Endometrial microvascular endothelial cells (primary cell): ENCODE data around the gene SEMA4D. TPM values are rescaled to one million over a fixed set of nuclear protein-coding genes. Genes with fewer than 3 reads are reported as not detected.

Source experiments
- in situ Hi-C: cut with HindIII; loops from 2 replicates; pipeline ENCODE4 v1.10.0; 2017; ENCODE audit warnings: low sequenced_read_pairs, low pct_unique_long_range_greater_than_20kb; ENCODE audit errors: inconsistent ontology term
- total RNA-seq: library from RNA; depleted of rRNA; stranded (reverse); fragments of >200 nt; gene quantifications from one replicate; pipeline ENCODE4 v1.2.3, GENCODE V29; 2015; ENCODE audit errors: inconsistent ontology term

The SEMA4D gene
- total RNA-seq, 1 donor from 2014 or later: 2.8 TPM

DNA sequence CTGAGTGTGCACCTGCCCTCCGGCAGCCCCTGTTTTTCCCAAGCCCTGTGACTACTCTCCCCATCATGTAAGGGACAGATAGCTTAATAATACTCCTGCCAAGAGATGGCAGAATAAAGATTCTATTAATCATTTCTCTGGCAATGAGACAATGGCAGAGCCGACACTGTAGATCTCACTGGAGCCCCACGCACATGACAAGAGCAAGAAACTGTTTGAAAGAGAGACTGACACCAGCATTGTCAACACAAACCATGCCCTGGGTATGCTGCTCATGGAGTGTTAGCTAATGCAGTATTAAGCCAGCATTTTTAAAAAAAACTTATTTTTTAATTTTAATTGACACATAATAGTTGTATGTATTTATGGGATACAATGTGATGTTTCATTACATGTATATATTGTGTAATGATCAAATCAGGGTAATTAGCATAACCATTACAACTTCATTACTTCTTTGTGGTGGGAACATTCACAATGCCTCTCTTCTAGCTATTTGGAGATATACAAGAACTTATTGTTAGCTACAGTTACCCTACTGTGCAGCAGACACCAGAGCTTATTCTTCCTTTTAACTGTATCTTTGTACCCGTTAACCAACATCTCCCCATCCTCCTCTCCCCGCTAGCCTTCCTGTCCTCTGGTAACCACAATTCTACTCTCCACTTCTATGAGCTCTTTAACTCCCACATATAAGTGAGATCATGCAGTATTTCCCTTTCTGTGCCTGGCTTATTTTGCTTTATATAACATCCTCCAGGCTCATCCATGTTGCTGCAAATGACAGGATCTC lies 31.5 kb upstream of the SEMA4D start:
- in situ Hi-C loops: no loop called here

GRCh38 chr9:89528540-89528939 lies 30.6 kb upstream of the SEMA4D start:
- in situ Hi-C loops: no loop called here

DNA sequence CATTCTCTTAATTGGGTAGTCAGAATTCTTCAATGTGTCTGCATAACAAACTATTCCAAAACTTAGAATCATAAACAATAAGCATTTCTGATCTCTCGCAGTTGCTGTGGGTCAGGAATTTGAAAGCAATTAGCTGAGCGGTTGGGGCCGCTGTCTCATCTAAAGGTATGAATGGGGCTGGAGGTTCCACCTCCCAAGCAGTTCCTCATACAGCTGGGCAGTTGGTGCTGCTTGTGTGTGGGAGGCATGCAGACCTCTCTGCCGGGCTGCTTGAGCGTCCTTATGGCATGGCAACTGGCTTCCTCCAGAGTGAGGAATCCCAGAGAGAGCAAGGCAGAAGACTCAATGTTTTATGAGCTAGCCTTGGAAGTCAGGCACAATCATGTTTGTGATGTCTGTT lies 30.2 kb upstream of the SEMA4D start:
- in situ Hi-C loops: no loop called here

- in situ Hi-C loops: no loop called here
Observed at GRCh38 chr9:89527084-89527483, 29.2 kb upstream of the SEMA4D start.

DNA sequence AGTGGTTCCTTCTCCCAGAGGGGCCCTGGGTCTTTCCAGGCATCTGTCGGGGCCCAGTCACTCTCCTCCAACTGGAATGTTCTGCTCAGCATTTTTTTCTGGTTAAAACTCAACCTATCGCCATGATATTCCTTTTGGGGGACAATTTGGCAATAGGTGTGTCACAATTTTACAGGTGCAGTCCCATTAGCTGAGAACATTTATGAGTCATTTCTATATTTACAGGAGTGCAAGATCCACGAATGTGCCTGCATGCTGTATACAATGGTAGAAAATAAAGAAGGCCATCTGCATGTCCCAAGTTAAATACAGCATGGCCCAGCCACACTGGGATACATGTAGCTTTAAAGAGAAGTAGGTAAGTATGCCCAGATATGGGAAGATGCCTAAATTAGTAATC lies 28.8 kb upstream of the SEMA4D start:
- in situ Hi-C loops: no loop called here

- in situ Hi-C loops: no loop called here
Observed at GRCh38 chr9:89525446-89526374, 27.8 kb upstream of the SEMA4D start.

DNA sequence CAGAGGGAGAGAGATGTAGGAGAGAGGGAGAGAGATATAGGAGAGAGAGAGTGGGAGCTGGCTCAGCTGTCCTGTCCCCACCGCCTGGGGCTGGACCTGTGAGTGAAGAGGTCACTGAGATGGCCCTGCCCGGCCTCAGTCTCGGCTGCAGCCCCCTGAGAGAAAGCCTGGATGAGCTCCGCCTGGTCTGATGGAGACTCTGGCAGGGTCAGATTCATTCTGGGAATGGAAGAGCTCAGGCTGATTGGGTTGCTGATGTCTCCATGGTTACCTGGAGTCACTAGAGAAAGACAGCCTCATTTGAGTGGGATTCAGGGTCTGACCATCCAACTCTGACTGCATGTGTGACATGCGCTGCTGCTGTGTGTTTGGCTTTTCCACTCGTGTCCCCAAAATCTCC lies 27.1 kb upstream of the SEMA4D start:
- in situ Hi-C loops: no loop called here

DNA sequence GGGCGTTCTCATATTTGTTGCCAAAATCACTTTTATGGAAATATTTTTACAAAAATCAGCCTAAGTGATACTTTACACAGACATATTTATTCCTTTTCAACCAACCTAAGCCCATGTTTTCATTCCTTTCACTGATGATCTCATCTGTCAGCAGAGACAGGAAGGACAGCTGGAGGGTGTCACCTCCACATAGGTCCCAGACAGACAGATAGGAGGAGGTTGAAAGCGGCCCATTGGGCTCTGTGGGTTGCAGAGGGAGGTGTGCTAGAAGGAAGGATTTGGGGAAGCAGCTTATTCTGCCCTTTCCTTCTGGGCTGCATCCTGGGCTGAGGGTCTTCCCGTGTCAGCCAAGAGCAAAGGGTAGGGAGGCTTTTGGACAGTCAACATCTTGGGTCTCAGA lies 26.0 kb upstream of the SEMA4D start:
- in situ Hi-C loops: no loop called here

DNA sequence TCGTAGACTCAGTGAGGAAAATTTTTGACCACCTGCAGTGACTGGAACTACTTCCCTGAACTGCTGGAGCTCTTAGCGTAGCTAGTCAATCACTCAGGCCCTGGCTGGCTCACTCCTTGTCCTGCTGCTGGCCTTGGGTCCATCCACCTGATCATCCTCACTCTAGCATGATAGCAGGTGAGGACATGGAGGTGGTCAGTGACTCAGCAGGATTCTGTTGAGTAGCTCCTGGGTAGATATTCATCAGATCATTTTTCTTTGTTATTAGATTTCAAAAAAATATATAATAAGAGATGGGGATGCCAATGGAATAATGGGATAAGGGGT lies 25.0 kb upstream of the SEMA4D start:
- in situ Hi-C loops: no loop called here

- in situ Hi-C loops: no loop called here
Observed at GRCh38 chr9:89522261-89522958, 24.5 kb upstream of the SEMA4D start.

DNA sequence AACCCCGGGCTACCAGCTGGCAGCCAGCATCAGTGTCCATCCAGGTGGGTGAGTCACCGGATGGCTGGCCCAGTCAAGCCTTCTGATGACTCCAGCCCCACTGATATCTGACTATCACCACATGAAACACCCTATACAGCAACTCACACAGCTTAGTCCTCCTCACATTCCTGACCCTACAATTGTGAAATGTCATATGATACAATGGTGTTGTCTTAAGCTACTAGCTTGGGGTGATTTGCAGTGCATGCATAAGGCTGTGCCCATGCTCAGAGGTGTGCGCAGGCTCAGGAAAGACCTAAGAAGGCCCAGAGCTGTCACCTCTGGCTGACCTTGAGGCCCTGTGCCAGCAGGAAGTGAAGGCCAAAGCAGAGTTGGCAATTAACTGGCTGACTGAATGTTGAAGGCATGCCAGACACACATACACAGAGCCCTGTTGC lies 21.5 kb upstream of the SEMA4D start:
- in situ Hi-C loops: no loop called here

DNA sequence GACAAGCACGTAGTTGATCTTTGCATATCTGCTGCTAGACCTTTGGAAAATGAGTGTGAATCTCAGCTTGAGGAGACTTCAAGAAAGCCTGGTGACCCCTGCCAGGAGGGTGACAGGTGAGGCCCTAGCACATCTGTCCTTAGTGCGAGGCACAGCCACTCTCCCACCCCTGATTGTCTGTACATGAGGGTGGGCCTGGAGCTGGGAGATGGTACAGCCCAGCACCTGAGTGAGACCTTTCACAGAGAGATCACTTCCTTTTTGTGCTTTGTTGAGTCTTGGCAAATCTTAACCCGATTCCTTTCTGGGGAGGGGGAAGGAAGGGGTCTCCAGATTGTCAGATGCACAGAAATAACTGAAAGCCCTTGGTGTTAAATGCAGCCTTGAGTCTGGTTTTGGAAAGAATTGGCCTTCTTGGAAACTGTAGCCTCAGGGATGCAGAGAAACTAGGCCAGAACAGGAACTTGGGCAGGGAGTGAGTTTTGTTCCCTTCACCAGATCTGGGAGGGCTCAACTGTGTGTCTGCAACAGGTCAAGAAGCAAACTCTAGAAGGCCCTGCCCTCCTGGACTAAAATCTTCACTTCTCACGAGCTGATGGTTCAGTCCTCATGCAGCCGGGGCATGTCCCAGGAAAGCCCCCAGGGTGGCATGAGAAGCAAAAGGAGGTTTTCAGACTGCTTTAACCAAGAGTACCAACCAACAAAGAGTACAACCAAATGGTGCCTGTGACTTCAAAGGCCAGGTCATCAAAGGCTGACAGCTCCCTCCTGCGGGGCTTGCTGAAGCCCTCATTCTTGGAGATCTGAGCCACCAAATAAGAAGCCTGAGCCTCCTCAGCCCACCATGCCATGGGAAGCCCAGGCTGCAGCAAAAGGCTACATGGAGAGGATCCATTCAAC lies 20.8 kb upstream of the SEMA4D start:
- in situ Hi-C loops: no loop called here

- in situ Hi-C loops: no loop called here
Observed at GRCh38 chr9:89515416-89515815, 17.5 kb upstream of the SEMA4D start.

DNA sequence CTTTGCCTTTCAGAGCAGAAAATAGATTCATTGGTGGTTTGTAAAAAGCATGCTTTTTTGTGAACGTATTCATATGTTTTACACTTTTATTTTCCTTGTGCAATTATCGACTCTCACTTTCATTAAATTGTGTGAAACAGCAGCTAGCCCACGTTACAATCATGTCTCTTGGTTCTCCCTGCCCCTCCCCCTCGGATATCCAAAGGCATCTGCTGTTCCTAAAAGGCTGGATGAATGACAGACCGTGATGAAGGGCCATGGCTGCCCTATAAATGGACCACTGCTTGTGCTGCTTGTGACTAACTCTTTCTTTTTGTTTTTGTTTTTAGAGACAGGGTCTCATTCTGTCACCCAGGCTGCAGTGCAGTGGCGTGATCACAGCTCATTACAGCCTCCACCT lies 17.0 kb upstream of the SEMA4D start:
- in situ Hi-C loops: no loop called here

DNA sequence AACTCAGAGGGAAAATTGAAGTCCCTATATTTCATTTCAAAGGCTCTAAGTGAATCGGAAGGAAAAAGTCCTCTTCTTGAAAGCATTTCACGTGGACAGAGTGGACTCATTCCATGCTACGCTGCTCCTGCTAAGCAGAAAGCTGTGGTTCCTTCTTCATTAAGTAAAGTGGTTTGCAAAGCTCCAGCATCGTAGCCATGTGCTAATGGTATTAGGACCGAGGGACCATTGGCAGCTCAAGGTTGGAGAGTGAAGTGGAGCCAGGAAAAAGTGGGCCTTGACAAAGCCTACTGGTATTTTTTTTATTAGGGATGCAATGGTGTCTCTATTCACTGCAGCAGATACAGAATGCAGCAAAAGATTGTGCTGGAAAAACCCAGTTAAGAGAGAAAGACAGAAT lies 16.4 kb upstream of the SEMA4D start:
- in situ Hi-C loops: no loop called here

- in situ Hi-C loops: no loop called here
Observed at GRCh38 chr9:89513837-89514236, 15.9 kb upstream of the SEMA4D start.

GRCh38 chr9:89512382-89512781 lies 14.5 kb upstream of the SEMA4D start:
- in situ Hi-C loops: no loop called here

GRCh38 chr9:89508951-89509615 lies 11.2 kb upstream of the SEMA4D start:
- in situ Hi-C loops: no loop called here
